WTC11 (cell line): ENCODE data around the gene PROX2. TPM values are rescaled to one million over a fixed set of nuclear protein-coding genes. Genes with fewer than 3 reads are reported as not detected.

ENCODE experiments used
- ATAC-seq: fragments of 200-7000 bp; cut with Tn5 transposase; 2 replicates; pipeline ENCODE4 v1.10.0; 2021; ENCODE audit warnings: mild to moderate bottlenecking, moderate library complexity
- CTCF ChIA-PET: fragments of 300-600 bp; sonication (Branson Sonifier 250); formaldehyde crosslinking; loops from one replicate; lab custom pipeline; 2021; ENCODE audit warnings: antibody characterized with exemption; lab: Charles Lee
- POLR2A ChIA-PET: fragments of 350-600 bp; sonication (Branson Sonifier 250); formaldehyde crosslinking; loops from one replicate; lab custom pipeline; 2021; ENCODE audit warnings: antibody characterized with exemption; lab: Charles Lee
- DNase-seq: peaks from one replicate; pipeline ENCODE4 v3.0.0; 2021; ENCODE audit warnings: low spot score
- H3K27ac Mint-ChIP-seq: 2 replicates; pipeline ENCODE4 v1.8.0; 2021; ENCODE audit warnings: mixed read lengths
- H3K27me3 Mint-ChIP-seq: 2 replicates; pipeline ENCODE4 v1.8.0; 2021; ENCODE audit warnings: low read depth, mild to moderate bottlenecking, moderate library complexity, mixed read lengths
- H3K36me3 Mint-ChIP-seq: 2 replicates; pipeline ENCODE4 v1.8.0; 2021; ENCODE audit warnings: mixed read lengths
- H3K4me1 Mint-ChIP-seq: 2 replicates; pipeline ENCODE4 v1.8.0; 2022; ENCODE audit warnings: mixed read lengths
- H3K4me3 Mint-ChIP-seq: 2 replicates; pipeline ENCODE4 v1.8.0; 2021; ENCODE audit warnings: mild to moderate bottlenecking, moderate library complexity, mixed read lengths
- H3K9me3 Mint-ChIP-seq: 2 replicates; pipeline ENCODE4 v1.8.0; 2021; ENCODE audit warnings: mixed read lengths
- CTCF ChIP-seq: fragments of 200-600 bp; IDR thresholded peaks from 2 replicates; pipeline ENCODE4 v1.8.0; 2022; ENCODE audit warnings: antibody characterized with exemption
- ELF4 ChIP-seq: sonication (generic); formaldehyde crosslinking; IDR thresholded peaks from 2 replicates; pipeline ENCODE4 v1.8.1; 2022; ENCODE audit warnings: low read depth, mild to moderate bottlenecking, moderate library complexity, missing genetic modification reagents
- ETV6 ChIP-seq: sonication (generic); formaldehyde crosslinking; IDR thresholded peaks from 2 replicates; pipeline ENCODE4 v1.8.1; 2022; ENCODE audit warnings: mild to moderate bottlenecking, missing genetic modification reagents
- GRHL2 ChIP-seq: fragments of 250-450 bp; sonication (Bioruptor Pico); IDR thresholded peaks from 2 replicates; pipeline ENCODE4 v1.8.0; 2022; ENCODE audit warnings: mild to moderate bottlenecking, moderate library complexity; ENCODE audit not compliant: insufficient replicate concordance, severe bottlenecking
- MLX ChIP-seq: sonication (generic); formaldehyde crosslinking; IDR thresholded peaks from 2 replicates; pipeline ENCODE4 v1.8.1; 2023; ENCODE audit warnings: mild to moderate bottlenecking, missing genetic modification reagents, moderate library complexity
- SMAD3 ChIP-seq: sonication (generic); formaldehyde crosslinking; IDR thresholded peaks from 2 replicates; pipeline ENCODE4 v1.8.0; 2022; ENCODE audit warnings: missing genetic modification reagents, mild to moderate bottlenecking, borderline replicate concordance
- SOX15 ChIP-seq: fragments of 250-450 bp; sonication (Bioruptor Pico); IDR thresholded peaks from 2 replicates; pipeline ENCODE4 v1.9.0; 2021; ENCODE audit warnings: mild to moderate bottlenecking
- ZBTB43 ChIP-seq: sonication (generic); formaldehyde crosslinking; IDR thresholded peaks from 2 replicates; pipeline ENCODE4 v1.8.1; 2023; ENCODE audit warnings: mild to moderate bottlenecking, missing genetic modification reagents
- ZNF219 ChIP-seq: sonication (generic); formaldehyde crosslinking; IDR thresholded peaks from 2 replicates; pipeline ENCODE4 v1.8.0; 2023; ENCODE audit warnings: missing genetic modification reagents, mild to moderate bottlenecking, borderline replicate concordance
- ZNF671 ChIP-seq: fragments of 250-450 bp; sonication (Bioruptor Pico); IDR thresholded peaks from 2 replicates; pipeline ENCODE4 v1.8.0; 2021; ENCODE audit warnings: mild to moderate bottlenecking
- total RNA-seq: library from RNA; stranded (reverse); gene quantifications from 3 replicates; pipeline ENCODE4 v1.2.3, GENCODE V29; 2021
- TF ChIP-seq, protein P1 (sequence below): sonication (generic); formaldehyde crosslinking; IDR thresholded peaks from 2 replicates; pipeline ENCODE4 v1.8.1; 2023; ENCODE audit warnings: mild to moderate bottlenecking, missing genetic modification reagents, moderate library complexity

PROX2 gene
- total RNA-seq, 1 experiment from 2014 or later = 0.04 TPM

DNA sequence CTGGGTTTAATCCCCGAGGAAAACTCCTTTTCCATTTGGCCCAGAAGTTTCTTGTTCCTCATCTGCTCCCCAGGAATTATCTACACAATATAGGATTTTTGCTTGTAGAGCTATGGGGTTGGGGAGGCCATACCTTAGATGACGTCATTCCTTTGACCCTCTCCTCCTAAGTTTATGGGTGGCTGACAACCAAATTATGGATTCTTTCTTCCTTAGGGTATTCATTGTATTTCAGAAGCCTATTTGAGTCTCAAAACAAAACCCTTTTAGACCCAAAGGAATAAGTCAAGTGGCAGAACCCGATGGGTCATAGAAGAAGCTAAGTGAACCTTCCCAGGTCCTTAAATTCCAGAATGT, 14.2 kb downstream of the PROX2 start:
- ATAC-seq = no peak
- ChIA-PET CTCF (interaction anchor here (0.7 to 8.9 kb wide), 22 partner anchors 10 to 446 kb away, joined by 3 to 241 read pairs (median 8); partner anchors contain the start of genes ACYP1, DLST, MLH3 and PROX2), POLR2A (interaction anchor here (1.3 to 1.8 kb wide), 2 partner anchors 44 to 113 kb away, joined by 3 to 9 read pairs; no protein-coding TSS in a partner anchor)
- H3K4me1 Mint-ChIP-seq = peaks cover 3% of the 10 kb centered on the region; the same call in 1 of the 2 replicates
- no peak for TF ChIP-seq ZNF219 (CRISPR knock-in tag)
- TF ChIP-seq, protein P1, sequence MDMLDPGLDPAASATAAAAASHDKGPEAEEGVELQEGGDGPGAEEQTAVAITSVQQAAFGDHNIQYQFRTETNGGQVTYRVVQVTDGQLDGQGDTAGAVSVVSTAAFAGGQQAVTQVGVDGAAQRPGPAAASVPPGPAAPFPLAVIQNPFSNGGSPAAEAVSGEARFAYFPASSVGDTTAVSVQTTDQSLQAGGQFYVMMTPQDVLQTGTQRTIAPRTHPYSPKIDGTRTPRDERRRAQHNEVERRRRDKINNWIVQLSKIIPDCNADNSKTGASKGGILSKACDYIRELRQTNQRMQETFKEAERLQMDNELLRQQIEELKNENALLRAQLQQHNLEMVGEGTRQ (CRISPR knock-in tag) = no peak
- no peak for TF ChIP-seq GRHL2 (CRISPR knock-in tag)
- no peak for TF ChIP-seq SMAD3 (CRISPR knock-in tag)
- TF ChIP-seq, all 79 proteins: peak for 0
- no peak for DNase-seq
- Mint-ChIP-seq H3K9me3 (no peaks in the 10 kb centered on the region), H3K36me3 (no peaks in the 10 kb centered on the region), H3K4me3 (no peak overlapping the region), H3K27ac (no peak overlapping the region), H3K27me3 (no peaks in the 10 kb centered on the region; the same call in none of the 2 replicates)

DNA sequence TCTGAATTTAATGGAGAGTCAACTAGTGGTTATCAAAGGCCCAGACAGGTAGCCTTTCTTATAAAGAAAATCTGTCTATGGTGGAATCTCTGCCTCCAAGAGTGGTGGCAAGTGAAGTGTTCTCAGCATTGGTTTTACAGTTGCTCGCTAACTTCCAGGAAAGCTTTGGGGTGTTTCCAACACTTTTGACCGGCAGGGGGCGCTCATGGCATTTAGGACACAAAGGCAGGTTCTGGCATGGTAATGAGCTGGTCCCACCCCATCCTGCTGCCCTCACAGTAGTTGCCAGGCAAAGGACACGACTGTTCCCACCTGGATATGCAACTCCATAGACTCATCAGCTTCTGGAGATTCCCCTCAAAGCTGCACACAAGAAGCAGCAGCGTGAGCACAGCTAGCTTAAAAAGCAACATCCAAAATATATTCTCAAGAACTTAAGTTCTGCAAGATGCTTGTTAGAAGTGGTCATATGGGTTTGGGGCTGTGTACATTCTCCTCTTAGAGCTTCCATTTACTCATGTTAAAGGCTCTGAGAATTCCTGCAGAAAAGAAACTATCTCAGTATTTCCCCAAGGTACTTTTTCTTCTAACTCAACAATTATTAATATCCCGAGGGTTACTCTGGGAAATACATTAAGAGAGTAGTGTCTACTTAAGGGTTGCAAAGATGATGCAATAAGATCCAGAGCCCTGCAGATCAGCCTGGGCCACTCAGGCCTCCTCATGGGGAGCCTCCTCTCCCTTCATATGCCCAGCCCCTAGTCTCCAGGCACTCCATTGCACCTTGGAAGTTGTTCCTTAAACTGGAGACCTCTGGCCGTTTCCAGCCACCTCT, 14.8 kb downstream of the PROX2 start:
- no peak overlapping the region for H3K4me3 Mint-ChIP-seq
- TF ChIP-seq CTCF = peak; percentile 77
- no peak for TF ChIP-seq MLX
- TF ChIP-seq SOX15 (CRISPR knock-in tag) = no peak
- no peak for TF ChIP-seq ETV6 (CRISPR knock-in tag)

GRCh38 chr14:74859757-74860552, 16.0 kb downstream of the PROX2 start:
- Mint-ChIP-seq H3K4me1 (peaks cover 3% of the 10 kb centered on the region; the same call in 1 of the 2 replicates), H3K27ac (no peak overlapping the region), H3K27me3 (no peaks in the 10 kb centered on the region), H3K9me3 (no peaks in the 10 kb centered on the region), H3K4me3 (no peak overlapping the region), H3K36me3 (no peaks in the 10 kb centered on the region)
- ChIA-PET CTCF (interaction anchor here (0.5 to 8.9 kb wide), 34 partner anchors 9 to 701 kb away, joined by 3 to 241 read pairs (median 10); partner anchors contain the start of genes DLST, EIF2B2, LTBP2 and PROX2), POLR2A (interaction anchor here (1.8 kb wide), 1 partner anchor 45 kb away, joined by 9 read pairs; no protein-coding TSS in a partner anchor)
- no peak for DNase-seq
- TF ChIP-seq ZNF671 (CRISPR knock-in tag) (no peak), ZBTB43 (CRISPR knock-in tag) (no peak), ELF4 (CRISPR knock-in tag) (no peak)
- ATAC-seq = no peak

More for the DNA sequence above, 14.8 kb downstream of the PROX2 start:
- ATAC-seq = peak; percentile 95
- Mint-ChIP-seq H3K9me3 (no peaks in the 10 kb centered on the region), H3K4me1 (peaks cover 3% of the 10 kb centered on the region; the same call in 1 of the 2 replicates), H3K27me3 (no peaks in the 10 kb centered on the region; the same call in none of the 2 replicates), H3K27ac (no peak overlapping the region), H3K36me3 (no peaks in the 10 kb centered on the region)
- peak; percentile 95 for DNase-seq
- CTCF ChIA-PET = interaction anchor here (0.6 to 8.9 kb wide), 69 partner anchors 10 to 700 kb away, joined by 3 to 241 read pairs (median 5); partner anchors contain the start of genes ACYP1, DLST, EIF2B2 and LTBP2
- POLR2A ChIA-PET = interaction anchor here (0.6 to 1.8 kb wide), 5 partner anchors 25 to 227 kb away, joined by 3 to 9 read pairs (median 3); no protein-coding TSS in a partner anchor
